Endodermal cell (in vitro differentiated cells): ENCODE measurements around the gene MORF4L2. TPM values are rescaled to one million over a fixed set of nuclear protein-coding genes. Genes with fewer than 3 reads are reported as not detected.

Experiments
- DNase-seq: peaks from one replicate; pipeline ENCODE4 v3.0.0-alpha.2; 2017
- H3K27ac ChIP-seq: 2 replicates; pipeline ENCODE4 v1.5.1; 2013; ENCODE audit warnings: mild to moderate bottlenecking, low read depth, low read length, moderate library complexity
- H3K27me3 ChIP-seq: 2 replicates; pipeline ENCODE4 v1.6.1; 2013; ENCODE audit warnings: mild to moderate bottlenecking, low read length, moderate library complexity; ENCODE audit not compliant: insufficient read depth, control insufficient read depth, poor library complexity, severe bottlenecking
- H3K36me3 ChIP-seq: 2 replicates; pipeline ENCODE4 v1.7.0; 2013; ENCODE audit warnings: mild to moderate bottlenecking, low read length, moderate library complexity; ENCODE audit not compliant: control insufficient read depth, insufficient read depth
- H3K4me1 ChIP-seq: one replicate; pipeline ENCODE4 v1.7.0; 2013; ENCODE audit warnings: low read length; ENCODE audit not compliant: control insufficient read depth, insufficient read depth
- H3K4me3 ChIP-seq: 2 replicates; pipeline ENCODE4 v1.5.1; 2013; ENCODE audit warnings: mild to moderate bottlenecking, low read length, moderate library complexity
- H3K9ac ChIP-seq: 2 replicates; pipeline ENCODE4 v1.6.1; 2013; ENCODE audit warnings: mild to moderate bottlenecking, low read length, moderate library complexity; ENCODE audit not compliant: poor library complexity, severe bottlenecking; ENCODE audit errors: extremely low read depth
- H3K9me3 ChIP-seq: 2 replicates; pipeline ENCODE4 v1.6.1; 2013; ENCODE audit warnings: mild to moderate bottlenecking, low read length, moderate library complexity; ENCODE audit not compliant: control insufficient read depth
- H3K27ac Mint-ChIP-seq: 2 replicates; pipeline ENCODE4 v1.8.0; 2020; ENCODE audit warnings: mixed read lengths
- H3K27me3 Mint-ChIP-seq: 2 replicates; pipeline ENCODE4 v1.8.0; 2021; ENCODE audit warnings: mild to moderate bottlenecking, mixed read lengths; ENCODE audit not compliant: insufficient read depth
- H3K36me3 Mint-ChIP-seq: 2 replicates; pipeline ENCODE4 v1.8.0; 2020; ENCODE audit warnings: low read depth, mixed read lengths
- H3K4me1 Mint-ChIP-seq: 2 replicates; pipeline ENCODE4 v1.8.0; 2020; ENCODE audit warnings: mixed read lengths
- H3K4me3 Mint-ChIP-seq: 2 replicates; pipeline ENCODE4 v1.8.0; 2020; ENCODE audit warnings: mild to moderate bottlenecking, moderate library complexity, mixed read lengths
- H3K9me3 Mint-ChIP-seq: 2 replicates; pipeline ENCODE4 v1.8.0; 2020; ENCODE audit warnings: mild to moderate bottlenecking, mixed read lengths
- WGBS, 2 experiments: methylation state at CpG; one replicate each; pipeline versions ENCODE4 v1.1.5 to v1.1.7; 2013; ENCODE audit warnings: missing lambda C conversion rate in 2 of 2, mixed read lengths in 1 of 2; ENCODE audit not compliant: insufficient coverage in 1 of 2, insufficient read length in 1 of 2; 5-methylcytosine and 5-hydroxymethylcytosine counted together
- total RNA-seq, 2 donors: library from RNA; stranded (reverse); fragmentation: NEBNext Ultra II Directional in 1 of 2; extraction: Animal tissue kit (Norgen Biotek cat#: 25700) in 1 of 2; gene quantifications; 2 replicates in 1 of 2; 3 replicates in 1 of 2; pipeline ENCODE4 v1.2.1, GENCODE V29; 2021
- TF ChIP-seq, protein P1 (sequence below): fragments of 200-600 bp; sonication (generic); conservative IDR thresholded peaks from 2 replicates; pipeline ENCODE4 v1.5.0; 2021; ENCODE audit warnings: antibody characterized with exemption, mild to moderate bottlenecking

Gene MORF4L2
- total RNA-seq, 2 donors from 2014 or later = 400 to 509 TPM

GRCh38 chrX:103729015-103729414, 42.5 kb upstream of the MORF4L2 start:
- no peaks in the 10 kb centered on the region for H3K36me3 Mint-ChIP-seq
- 65 to 80% methylated on average over 3 to 5 of the region's 5 CpGs for WGBS, 2 experiments
- TF ChIP-seq, protein P1, sequence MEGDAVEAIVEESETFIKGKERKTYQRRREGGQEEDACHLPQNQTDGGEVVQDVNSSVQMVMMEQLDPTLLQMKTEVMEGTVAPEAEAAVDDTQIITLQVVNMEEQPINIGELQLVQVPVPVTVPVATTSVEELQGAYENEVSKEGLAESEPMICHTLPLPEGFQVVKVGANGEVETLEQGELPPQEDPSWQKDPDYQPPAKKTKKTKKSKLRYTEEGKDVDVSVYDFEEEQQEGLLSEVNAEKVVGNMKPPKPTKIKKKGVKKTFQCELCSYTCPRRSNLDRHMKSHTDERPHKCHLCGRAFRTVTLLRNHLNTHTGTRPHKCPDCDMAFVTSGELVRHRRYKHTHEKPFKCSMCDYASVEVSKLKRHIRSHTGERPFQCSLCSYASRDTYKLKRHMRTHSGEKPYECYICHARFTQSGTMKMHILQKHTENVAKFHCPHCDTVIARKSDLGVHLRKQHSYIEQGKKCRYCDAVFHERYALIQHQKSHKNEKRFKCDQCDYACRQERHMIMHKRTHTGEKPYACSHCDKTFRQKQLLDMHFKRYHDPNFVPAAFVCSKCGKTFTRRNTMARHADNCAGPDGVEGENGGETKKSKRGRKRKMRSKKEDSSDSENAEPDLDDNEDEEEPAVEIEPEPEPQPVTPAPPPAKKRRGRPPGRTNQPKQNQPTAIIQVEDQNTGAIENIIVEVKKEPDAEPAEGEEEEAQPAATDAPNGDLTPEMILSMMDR = no peak
- peaks cover 76% of the 10 kb centered on the region for H3K4me1 Mint-ChIP-seq
- H3K27ac Mint-ChIP-seq = peak overlapping the region; percentile 77
- no peak overlapping the region for H3K4me3 ChIP-seq
- peak overlapping the region; percentile 28 for H3K4me3 Mint-ChIP-seq
- no peak overlapping the region for H3K27ac ChIP-seq
- DNase-seq = peak; percentile 70
- peaks cover 13% of the 10 kb centered on the region for H3K27me3 ChIP-seq
- H3K36me3 ChIP-seq = no peaks in the 10 kb centered on the region
- no peak overlapping the region for H3K9ac ChIP-seq
- no peaks in the 10 kb centered on the region for H3K9me3 Mint-ChIP-seq
- H3K9me3 ChIP-seq = no peaks in the 10 kb centered on the region
- peaks cover 34% of the 10 kb centered on the region for H3K27me3 Mint-ChIP-seq
- peaks cover 9% of the 10 kb centered on the region for H3K4me1 ChIP-seq

- H3K4me3 ChIP-seq = no peak overlapping the region
- Mint-ChIP-seq H3K27ac (no peak overlapping the region), H3K9me3 (no peaks in the 10 kb centered on the region), H3K36me3 (no peaks in the 10 kb centered on the region), H3K4me3 (no peak overlapping the region), H3K4me1 (peaks cover 65% of the 10 kb centered on the region), H3K27me3 (peaks cover 52% of the 10 kb centered on the region)
- DNase-seq = peak; percentile 80
- H3K36me3 ChIP-seq = no peaks in the 10 kb centered on the region
- TF ChIP-seq, protein P1 = no peak
- H3K4me1 ChIP-seq = peaks cover 9% of the 10 kb centered on the region
- no peaks in the 10 kb centered on the region for H3K9me3 ChIP-seq
- WGBS, 2 experiments = 72% methylated on average over 4 of the region's 4 CpGs; no CpG with 5 or more reads in 1 of the 2 experiments
- H3K9ac ChIP-seq = no peak overlapping the region
- H3K27me3 ChIP-seq = peaks cover 28% of the 10 kb centered on the region
- no peak overlapping the region for H3K27ac ChIP-seq
Measured at GRCh38 chrX:103727115-103727514, 40.6 kb upstream of the MORF4L2 start.

- peaks cover 35% of the 10 kb centered on the region for H3K27me3 ChIP-seq
- no peaks in the 10 kb centered on the region for H3K36me3 ChIP-seq
- Mint-ChIP-seq H3K27me3 (peaks cover 54% of the 10 kb centered on the region), H3K4me3 (no peak overlapping the region), H3K4me1 (peaks cover 61% of the 10 kb centered on the region), H3K36me3 (no peaks in the 10 kb centered on the region), H3K27ac (no peak overlapping the region), H3K9me3 (no peaks in the 10 kb centered on the region)
- H3K27ac ChIP-seq = no peak overlapping the region
- no peak overlapping the region for H3K9ac ChIP-seq
- DNase-seq = peak; percentile 58
- H3K4me3 ChIP-seq = no peak overlapping the region
- peaks cover 9% of the 10 kb centered on the region for H3K4me1 ChIP-seq
- 90 to 100% methylated on average over 1 to 5 of the region's 5 CpGs for WGBS, 2 experiments
- H3K9me3 ChIP-seq = no peaks in the 10 kb centered on the region
- TF ChIP-seq, protein P1 = no peak
Measured at GRCh38 chrX:103726477-103726876, 40.0 kb upstream of the MORF4L2 start.
